Fibroblast of the aortic adventitia (primary cell): ENCODE data around the gene ACVRL1. TPM values are rescaled to one million over a fixed set of nuclear protein-coding genes. Genes with fewer than 3 reads are reported as not detected.

Source experiments
- DNase-seq: peaks from one replicate; pipeline ENCODE4 v3.0.0-alpha.2; 2010; ENCODE audit warnings: low read depth
- H3K4me3 ChIP-seq: 2 replicates; pipeline ENCODE4 v1.5.1; 2011; ENCODE audit warnings: low read depth, mild to moderate bottlenecking, control low read depth, low read length, moderate library complexity
- CTCF ChIP-seq: IDR thresholded peaks from 2 replicates; pipeline ENCODE4 v1.5.1; 2011; ENCODE audit warnings: mild to moderate bottlenecking, low read length, control low read depth, inconsistent platforms; ENCODE audit not compliant: insufficient read depth
- total RNA-seq: library from RNA; depleted of rRNA; stranded (reverse); fragments of >200 nt; gene quantifications from 2 replicates; pipeline ENCODE4 v1.2.3, GENCODE V29; 2012; ENCODE audit warnings: low replicate concordance

ACVRL1 gene
- total RNA-seq, 1 donor = 56.5 TPM

GRCh38 chr12:51960890-51961289 is 53.6 kb downstream of the ACVRL1 start:
- TF ChIP-seq CTCF = no peak
- DNase-seq = no peak
- H3K4me3 ChIP-seq = no peak overlapping the region

- DNase-seq = no peak
- no peak for TF ChIP-seq CTCF
- no peak overlapping the region for H3K4me3 ChIP-seq
Measured at GRCh38 chr12:51961834-51962233, 54.5 kb downstream of the ACVRL1 start.

- TF ChIP-seq CTCF = no peak
- H3K4me3 ChIP-seq = no peak overlapping the region
- no peak for DNase-seq
Measured at GRCh38 chr12:51962737-51963136, 55.4 kb downstream of the ACVRL1 start.

GRCh38 chr12:51963477-51963876 is 56.2 kb downstream of the ACVRL1 start:
- no peak overlapping the region for H3K4me3 ChIP-seq
- TF ChIP-seq CTCF = no peak

GRCh38 chr12:51969643-51970042 is 62.3 kb downstream of the ACVRL1 start:
- no peak for DNase-seq
- H3K4me3 ChIP-seq = no peak overlapping the region
- TF ChIP-seq CTCF = no peak

More at GRCh38 chr12:51963477-51963876, 56.2 kb downstream of the ACVRL1 start:
- DNase-seq = no peak

- peak; percentile 39 for TF ChIP-seq CTCF
- peak; percentile 51 for DNase-seq
- H3K4me3 ChIP-seq = no peak overlapping the region
Measured at GRCh38 chr12:51970904-51971646, 63.8 kb downstream of the ACVRL1 start.
